HCT116 (cell line): ENCODE measurements around the gene JPT1. TPM values are rescaled to one million over a fixed set of nuclear protein-coding genes. Genes with fewer than 3 reads are reported as not detected.

Experiments used
- ATAC-seq: fragments of 200-7000 bp; cut with Tn5 transposase; 2 replicates; pipeline ENCODE4 v1.9.1; 2020; ENCODE audit warnings: mild to moderate bottlenecking, moderate library complexity
- BruUV-seq: library from RNA; stranded (reverse); fragments of 400-500 nt; replicated peaks from 2 replicates; lab custom pipeline; 2021; lab: Mats Ljungman, UMichigan
- CTCF ChIA-PET: fragments of 300-600 bp; sonication (Branson Sonifier 250); formaldehyde crosslinking; loops from one replicate; lab custom pipeline; 2021; ENCODE audit warnings: antibody characterized with exemption; lab: Charles Lee
- POLR2A ChIA-PET: fragments of 300-600, 350-600 bp; sonication (Branson Sonifier 250); formaldehyde crosslinking; loops from one replicate; lab custom pipeline; 2021; ENCODE audit warnings: antibody characterized with exemption; lab: Charles Lee
- RAD21 ChIA-PET, 2 experiments: fragments of 300-600 bp; sonication (Branson Sonifier 250); formaldehyde crosslinking; loops; one replicate each; lab custom pipeline; 2023; ENCODE audit warnings: low total read pairs in 2 of 2; ENCODE audit not compliant: uncharacterized antibody in 2 of 2, unreplicated experiment in 2 of 2, low non-redundant PET in 1 of 2; lab: Charles Lee
- DNase-seq: peaks from one replicate; pipeline ENCODE4 v3.0.0-alpha.2; 2010; ENCODE audit warnings: low read depth, low spot score
- H2AFZ ChIP-seq: fragments of 200-600 bp; shearing (Covaris generic), sonication (generic); 2 replicates; pipeline ENCODE4 v1.6.1; 2017; ENCODE audit warnings: low read depth, mixed run types, mixed read lengths, antibody characterized with exemption, low read length; ENCODE audit not compliant: poor library complexity, severe bottlenecking
- H3K27ac ChIP-seq: 2 replicates; pipeline ENCODE4 v1.5.1; 2012; ENCODE audit warnings: low read depth, low read length
- H3K27me3 ChIP-seq: fragments of 200-600 bp; sonication (generic); 2 replicates; pipeline ENCODE4 v1.6.1; 2016; ENCODE audit warnings: mixed run types, low read length, mixed read lengths; ENCODE audit not compliant: insufficient read depth
- H3K36me3 ChIP-seq, 2 experiments: fragments of 200-500 bp in 1 of 2; fragments of 200-600 bp in 1 of 2; sonication (Bioruptor generic) in 1 of 2; sonication (generic) in 1 of 2; 2 replicates each; pipeline versions ENCODE4 v1.5.1 to v1.6.1; 2014 to 2016; ENCODE audit warnings: low read length in 2 of 2, inconsistent platforms in 1 of 2, mixed read lengths in 1 of 2, mixed run types in 1 of 2; ENCODE audit not compliant: insufficient read depth in 2 of 2, control insufficient read depth in 1 of 2
- H3K4me1 ChIP-seq, 2 experiments: fragments of 200-600 bp in 1 of 2; sonication (generic) in 1 of 2; 2 replicates each; pipeline versions ENCODE4 v1.5.1 to v1.6.1; 2012 to 2017; ENCODE audit warnings: low read length in 2 of 2, inconsistent platforms in 1 of 2, mild to moderate bottlenecking in 1 of 2, mixed read lengths in 1 of 2, mixed run types in 1 of 2, moderate library complexity in 1 of 2; ENCODE audit not compliant: insufficient read depth in 2 of 2, control insufficient read depth in 1 of 2
- H3K4me2 ChIP-seq: fragments of 200-600 bp; sonication (generic); 2 replicates; pipeline ENCODE4 v1.6.1; 2017; ENCODE audit warnings: mixed run types, low read length, mixed read lengths
- H3K4me3 ChIP-seq, 2 experiments: fragments of 200-600 bp in 1 of 2; sonication (generic) in 1 of 2; replicated peaks in 1 of 2; 2 replicates each; pipeline ENCODE4 v1.5.1; 2011 to 2016; ENCODE audit warnings: low read length in 2 of 2, control low read depth in 1 of 2, low read depth in 1 of 2, mild to moderate bottlenecking in 1 of 2, mixed read lengths in 1 of 2, mixed run types in 1 of 2
- H3K79me2 ChIP-seq: fragments of 200-600 bp; sonication (generic); 2 replicates; pipeline ENCODE4 v1.6.1; 2017; ENCODE audit warnings: mild to moderate bottlenecking, mixed run types, low read length, moderate library complexity, mixed read lengths; ENCODE audit not compliant: insufficient read depth
- H3K9ac ChIP-seq: fragments of 200-600 bp; sonication (generic); 2 replicates; pipeline ENCODE4 v1.6.1; 2016; ENCODE audit warnings: low read length, mixed read lengths
- H3K9me2 ChIP-seq: fragments of 200-600 bp; sonication (generic), shearing (Covaris generic); 2 replicates; pipeline ENCODE4 v1.6.1; 2017; ENCODE audit warnings: mixed run types, mild to moderate bottlenecking, moderate library complexity; ENCODE audit not compliant: insufficient read depth
- H3K9me3 ChIP-seq, 2 experiments: fragments of 200-500 bp in 1 of 2; fragments of 200-600 bp in 1 of 2; sonication (Bioruptor generic) in 1 of 2; sonication (generic) in 1 of 2; 2 replicates each; pipeline ENCODE4 v1.6.1; 2014 to 2017; ENCODE audit warnings: low read length in 2 of 2, mixed read lengths in 2 of 2, inconsistent platforms in 1 of 2, low read depth in 1 of 2, mild to moderate bottlenecking in 1 of 2, mixed run types in 1 of 2, moderate library complexity in 1 of 2; ENCODE audit not compliant: control insufficient read depth in 1 of 2, insufficient read depth in 1 of 2
- H4K20me1 ChIP-seq: fragments of 200-600 bp; sonication (generic), shearing (Covaris generic); 2 replicates; pipeline ENCODE4 v1.6.1; 2017; ENCODE audit warnings: mixed run types, mild to moderate bottlenecking, moderate library complexity; ENCODE audit not compliant: insufficient read depth
- CEBPB ChIP-seq: IDR thresholded peaks from 2 replicates; pipeline ENCODE4 v1.6.1; 2012; ENCODE audit warnings: low read depth
- EGR1 ChIP-seq: IDR thresholded peaks from 2 replicates; pipeline ENCODE4 v1.6.1; 2012; ENCODE audit warnings: low read depth
- ELF1 ChIP-seq: IDR thresholded peaks from 2 replicates; pipeline ENCODE4 v1.6.1; 2012; ENCODE audit warnings: low read depth, borderline replicate concordance
- EZH2 ChIP-seq: fragments of 200-600 bp; sonication (generic); IDR thresholded peaks from 2 replicates; pipeline ENCODE4 v1.6.1; 2017; ENCODE audit warnings: antibody characterized with exemption, mixed run types
- EZH2phosphoT487 ChIP-seq: fragments of 200-600 bp; IDR thresholded peaks from 2 replicates; pipeline ENCODE4 v1.6.1; 2018; ENCODE audit warnings: antibody characterized with exemption, borderline replicate concordance
- FOSL1 ChIP-seq: IDR thresholded peaks from 2 replicates; pipeline ENCODE4 v1.6.1; 2012; ENCODE audit warnings: low read depth
- POLR2A ChIP-seq: IDR thresholded peaks from 2 replicates; pipeline ENCODE4 v1.7.0; 2011; ENCODE audit warnings: borderline replicate concordance; ENCODE audit not compliant: insufficient read depth, insufficient read length; ENCODE audit errors: extremely low read depth
- RAD21 ChIP-seq: IDR thresholded peaks from 2 replicates; pipeline ENCODE4 v1.6.1; 2012; ENCODE audit warnings: low read depth, mild to moderate bottlenecking
- SP1 ChIP-seq: IDR thresholded peaks from 2 replicates; pipeline ENCODE4 v1.6.1; 2012; ENCODE audit warnings: low read depth
- TCF7L2 ChIP-seq: IDR thresholded peaks from 2 replicates; pipeline ENCODE4 v1.7.0; 2011; ENCODE audit warnings: borderline replicate concordance, inconsistent platforms; ENCODE audit not compliant: insufficient read depth, insufficient read length; ENCODE audit errors: extremely low read depth
- YY1 ChIP-seq: IDR thresholded peaks from 2 replicates; pipeline ENCODE4 v1.6.1; 2011; ENCODE audit warnings: low read length, low read depth, moderate library complexity, mild to moderate bottlenecking; ENCODE audit not compliant: insufficient replicate concordance; ENCODE audit errors: extremely low read depth
- ZFX ChIP-seq: fragments of 450-650 bp; IDR thresholded peaks from 2 replicates; pipeline ENCODE4 v1.6.1; 2017
- intact Hi-C: fragments of 100-400 bp; cut with micrococcal nuclease; formaldehyde crosslinking; loops from 2 replicates; pipeline ENCODE4 v1.10.0; 2022
- total RNA-seq: library from RNA; stranded (reverse); gene quantifications from one replicate; pipeline ENCODE4 v1.2.1, GENCODE V29; 2021; ENCODE audit not compliant: unreplicated experiment

Gene JPT1
- total RNA-seq, 1 experiment from 2014 or later, result 575 TPM

DNA sequence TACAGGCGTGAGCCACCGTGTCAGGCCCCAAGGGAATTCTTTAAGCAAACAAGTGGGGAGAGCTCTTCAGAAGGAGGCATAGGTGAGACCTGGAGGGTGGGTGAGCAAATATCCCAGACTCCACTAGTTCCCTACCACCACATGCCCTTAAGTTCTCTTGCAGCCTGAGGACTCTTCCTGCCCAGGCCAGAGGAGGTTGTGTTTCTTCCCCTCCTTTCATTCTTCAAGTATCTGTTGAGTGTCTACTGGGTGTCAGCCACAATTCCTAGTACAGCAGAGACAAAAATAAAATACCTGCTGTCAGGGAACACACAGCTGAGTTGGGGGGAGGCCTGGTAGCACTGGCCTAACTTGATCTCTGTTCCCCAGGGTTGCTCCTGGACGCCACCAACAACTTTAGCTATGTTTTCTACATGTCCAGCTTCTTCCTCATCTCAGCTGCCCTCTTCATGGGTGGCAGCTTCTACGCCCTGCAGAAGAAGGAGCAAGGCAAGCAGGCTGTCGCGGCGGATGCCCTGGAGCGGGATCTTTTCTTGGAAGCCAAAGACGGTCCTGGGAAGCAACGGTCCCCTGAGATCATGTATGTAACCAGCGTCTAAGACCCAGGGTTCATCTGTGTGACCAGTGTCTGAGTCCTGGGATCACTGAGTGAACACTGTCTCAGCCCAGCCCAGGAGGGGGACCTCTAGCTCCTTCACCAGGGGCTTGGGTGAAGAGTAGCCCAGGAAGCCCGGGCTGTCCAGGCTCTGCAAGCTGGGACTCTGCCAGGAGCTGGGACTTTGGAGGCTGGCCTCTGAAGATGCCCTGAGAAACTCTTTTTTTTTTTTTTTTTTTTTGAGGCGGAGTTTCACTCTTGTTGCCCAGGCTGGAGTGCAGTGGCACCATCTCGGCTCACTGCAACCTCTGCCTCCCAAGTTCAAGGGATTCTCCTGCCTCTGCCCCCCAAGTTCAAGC, 50.4 kb downstream of the JPT1 start (continued):
- TF ChIP-seq TCF7L2 (no peak), POLR2A (no peak), CEBPB (no peak)

DNA sequence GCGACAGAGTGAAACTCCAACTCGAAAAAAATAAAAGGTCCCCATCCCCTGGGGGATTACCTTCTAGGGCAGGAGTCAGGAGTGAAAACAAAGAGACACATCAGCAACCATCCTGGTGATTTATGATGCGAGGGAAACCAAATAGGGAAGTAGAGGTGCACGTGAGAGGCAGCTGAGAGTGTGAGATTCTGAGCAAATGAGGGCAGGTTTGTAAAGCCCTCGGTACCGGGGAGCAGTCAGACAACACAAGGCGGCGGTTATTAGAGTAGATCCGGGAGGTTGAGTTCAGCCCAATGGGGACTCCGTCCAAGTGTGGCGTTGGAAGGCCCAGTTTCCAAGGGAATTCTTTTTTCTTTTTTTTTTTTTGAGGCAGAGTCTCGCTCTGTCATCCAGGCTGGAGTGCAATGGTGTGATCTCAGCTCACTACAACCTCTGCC, 51.9 kb downstream of the JPT1 start:
- Histone ChIP-seq H3K27me3 (no peaks in the 10 kb centered on the region), H3K9ac (no peak overlapping the region), H3K79me2 (no peaks in the 10 kb centered on the region), H3K4me2 (no peak overlapping the region), H3K36me3 (peaks cover 16 to 40% of the 10 kb centered on the region in 2 experiments), H3K9me3 (no peaks in the 10 kb centered on the region), H4K20me1 (no peaks in the 10 kb centered on the region), H3K4me3 (no peak overlapping the region), H2AFZ (no peak overlapping the region), H3K9me2 (no peaks in the 10 kb centered on the region), H3K27ac (no peak overlapping the region), H3K4me1 (peaks cover 12 to 18% of the 10 kb centered on the region in 2 experiments; a peak in 2 of 4 replicates)
- TF ChIP-seq YY1, result no peak
- no peak for TF ChIP-seq RAD21
- TF ChIP-seq FOSL1, result no peak
- no peak for TF ChIP-seq ELF1
- no peak for TF ChIP-seq EGR1
- TF ChIP-seq ZFX, result no peak
- no peak for TF ChIP-seq TCF7L2
- TF ChIP-seq EZH2phosphoT487, result no peak
- no peak for TF ChIP-seq SP1
- no peak for TF ChIP-seq EZH2
- ChIA-PET POLR2A (interaction anchor here (1.2 to 1.9 kb wide), 3 partner anchors 15 to 23 kb away, joined by 3 to 7 read pairs (median 3); partner anchors contain the start of gene SLC16A5), CTCF (interaction anchor here (1.2 kb wide), 1 partner anchor 12 kb away, joined by 3 read pairs; no protein-coding TSS in a partner anchor), RAD21 (no interaction called here)
- intact Hi-C loops, result loop anchor here (10.0 kb wide), 1 partner anchor 48 kb away; no protein-coding TSS in a partner anchor
- ATAC-seq (no peak), DNase-seq (no peak)
- BruUV-seq, result no TSS peak
